Subcutaneous adipose tissue (tissue), 4 donors: ENCODE results near the gene CENPO. TPM values are rescaled to one million over a fixed set of nuclear protein-coding genes. Genes with fewer than 3 reads are reported as not detected.

Source experiments
- total RNA-seq, 4 donors: library from RNA; depleted of rRNA; stranded (reverse); fragments of >200 nt; gene quantifications; one replicate each; pipeline ENCODE4 v1.1.0, GENCODE V29; 2016
- TF ChIP-seq, protein P1 (sequence below): fragments of 450-650 bp; IDR thresholded peaks from one replicate; pipeline ENCODE4 v1.5.1; 2016; ENCODE audit warnings: low read depth, mild to moderate bottlenecking, control low read depth, antibody characterized with exemption, moderate library complexity

Gene CENPO
- total RNA-seq, 4 donors from 2014 or later = 3.1 to 6.3 (median 4.7) TPM

DNA sequence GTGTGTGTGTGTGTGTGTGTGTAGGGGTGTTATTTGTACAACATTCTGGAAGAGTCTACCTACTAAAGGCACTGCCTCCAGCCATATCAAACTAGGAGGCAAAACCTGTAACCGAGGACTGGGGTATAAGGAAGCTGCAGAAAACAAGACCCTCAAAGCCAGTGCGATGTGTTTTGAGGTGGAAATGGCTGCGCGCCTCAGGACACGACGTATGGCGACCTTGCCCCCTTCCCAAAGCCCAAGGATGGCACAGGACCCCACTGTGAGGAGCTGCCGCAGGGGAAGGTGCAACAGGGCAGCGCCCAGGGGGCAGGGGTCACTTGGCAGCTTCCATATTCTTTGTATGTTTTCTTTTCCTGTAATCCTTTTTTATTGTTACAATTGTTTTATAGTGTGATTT, 59.8 kb downstream of the CENPO start:
- TF ChIP-seq, protein P1, sequence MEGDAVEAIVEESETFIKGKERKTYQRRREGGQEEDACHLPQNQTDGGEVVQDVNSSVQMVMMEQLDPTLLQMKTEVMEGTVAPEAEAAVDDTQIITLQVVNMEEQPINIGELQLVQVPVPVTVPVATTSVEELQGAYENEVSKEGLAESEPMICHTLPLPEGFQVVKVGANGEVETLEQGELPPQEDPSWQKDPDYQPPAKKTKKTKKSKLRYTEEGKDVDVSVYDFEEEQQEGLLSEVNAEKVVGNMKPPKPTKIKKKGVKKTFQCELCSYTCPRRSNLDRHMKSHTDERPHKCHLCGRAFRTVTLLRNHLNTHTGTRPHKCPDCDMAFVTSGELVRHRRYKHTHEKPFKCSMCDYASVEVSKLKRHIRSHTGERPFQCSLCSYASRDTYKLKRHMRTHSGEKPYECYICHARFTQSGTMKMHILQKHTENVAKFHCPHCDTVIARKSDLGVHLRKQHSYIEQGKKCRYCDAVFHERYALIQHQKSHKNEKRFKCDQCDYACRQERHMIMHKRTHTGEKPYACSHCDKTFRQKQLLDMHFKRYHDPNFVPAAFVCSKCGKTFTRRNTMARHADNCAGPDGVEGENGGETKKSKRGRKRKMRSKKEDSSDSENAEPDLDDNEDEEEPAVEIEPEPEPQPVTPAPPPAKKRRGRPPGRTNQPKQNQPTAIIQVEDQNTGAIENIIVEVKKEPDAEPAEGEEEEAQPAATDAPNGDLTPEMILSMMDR = no peak

GRCh38 chr2:24853996-24854395, 60.8 kb downstream of the CENPO start:
- TF ChIP-seq, protein P1 = no peak

DNA sequence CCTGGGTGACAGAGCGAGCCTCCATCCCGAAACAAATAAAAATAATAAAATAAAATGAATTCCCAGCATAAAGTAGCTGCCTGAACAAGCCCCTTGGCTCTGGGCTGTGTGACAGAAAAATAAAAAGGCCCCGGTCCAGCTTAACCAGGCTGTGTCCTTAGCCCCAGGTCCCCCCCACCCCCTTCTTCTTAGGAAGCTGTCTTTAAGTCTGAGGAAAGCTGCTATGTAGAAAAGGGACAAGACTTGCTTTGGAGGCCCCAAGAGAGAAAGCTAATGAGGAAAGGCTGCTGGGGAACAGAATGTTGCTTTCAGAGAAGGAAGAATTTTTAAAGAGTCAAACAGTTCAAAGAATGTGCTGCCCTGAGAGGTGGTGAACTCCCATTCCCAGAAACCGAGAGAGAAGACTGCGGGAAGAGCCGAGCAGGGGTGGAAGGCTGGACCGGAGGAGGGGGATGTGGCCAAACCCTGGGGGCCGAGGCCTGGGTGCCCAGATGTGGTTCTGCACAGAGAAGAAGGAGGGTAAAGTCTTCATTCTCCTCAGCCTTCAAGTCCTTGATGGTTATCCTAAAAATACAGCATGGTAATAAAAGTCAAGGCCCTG, 61.9 kb downstream of the CENPO start:
- TF ChIP-seq, protein P1 = no peak

- TF ChIP-seq, protein P1 = no peak
Measured at GRCh38 chr2:24855726-24856125, 62.5 kb downstream of the CENPO start.

DNA sequence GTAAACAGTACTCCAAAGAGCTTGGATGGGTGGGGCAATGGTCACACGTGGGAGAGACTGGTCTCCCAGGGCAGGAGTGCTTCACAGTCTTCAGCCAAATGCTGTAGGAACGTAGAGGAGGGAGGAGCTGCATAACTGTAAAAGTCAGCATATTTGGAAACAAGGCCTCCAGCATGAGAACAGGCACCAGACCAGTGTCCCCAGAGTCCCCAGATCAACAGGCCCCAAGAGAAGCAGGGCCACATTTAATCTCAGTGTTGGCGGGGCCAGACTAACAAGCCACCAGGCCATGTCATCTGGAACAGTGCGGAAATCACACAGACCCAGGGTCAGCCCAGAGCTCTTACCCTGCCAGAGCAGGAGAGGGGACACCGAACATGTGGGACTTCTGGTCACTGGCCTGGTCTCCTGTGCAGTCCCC, 63.6 kb downstream of the CENPO start:
- TF ChIP-seq, protein P1 = no peak

DNA sequence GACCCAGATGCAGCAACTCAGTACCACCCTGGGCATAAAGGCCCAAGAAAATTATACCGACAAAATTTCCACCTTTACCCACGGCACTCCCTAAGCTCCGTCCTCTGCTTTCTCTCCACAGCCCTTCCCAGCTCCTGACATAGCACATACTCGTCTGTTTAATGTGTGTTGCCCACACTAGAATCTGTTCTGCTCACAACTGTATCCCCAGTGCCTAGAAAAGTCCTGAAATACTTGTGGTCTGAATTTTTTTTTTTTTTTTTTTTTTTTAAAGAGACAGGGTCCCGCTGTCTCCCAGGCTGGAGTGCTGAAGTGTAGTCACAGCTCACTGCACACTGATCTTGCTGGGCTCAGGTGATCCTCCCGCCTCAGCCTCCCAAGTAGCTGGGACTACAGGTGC, 64.5 kb downstream of the CENPO start:
- TF ChIP-seq, protein P1 = no peak

GRCh38 chr2:24858996-24859395, 65.8 kb downstream of the CENPO start:
- TF ChIP-seq, protein P1 = no peak
